DOHH2 (cell line): ENCODE results near the gene CYP2W1.

Experiments
- H3F3A ChIP-seq: fragments of 200-600 bp; sonication (generic), shearing (Covaris generic); 2 replicates; pipeline ENCODE4 v1.6.0; 2016; ENCODE audit warnings: antibody characterized with exemption, mild to moderate bottlenecking; ENCODE audit not compliant: control insufficient read depth, insufficient read depth
- H3K27ac ChIP-seq: fragments of 200-600 bp; sonication (generic); 2 replicates; pipeline ENCODE4 v1.5.1; 2014; ENCODE audit warnings: low read depth, mild to moderate bottlenecking, low read length, moderate library complexity
- H3K27me3 ChIP-seq: fragments of 200-600 bp; sonication (generic); 2 replicates; pipeline ENCODE4 v1.6.1; 2014; ENCODE audit warnings: mild to moderate bottlenecking, low read length, mixed read lengths; ENCODE audit not compliant: control insufficient read depth
- H3K36me3 ChIP-seq: fragments of 200-600 bp; sonication (generic); 2 replicates; pipeline ENCODE4 v1.6.1; 2014; ENCODE audit warnings: mild to moderate bottlenecking, low read length, moderate library complexity, mixed read lengths; ENCODE audit not compliant: control insufficient read depth
- H3K4me1 ChIP-seq: fragments of 200-600 bp; sonication (generic); 2 replicates; pipeline ENCODE4 v1.6.1; 2014; ENCODE audit warnings: mild to moderate bottlenecking, low read length, mixed read lengths; ENCODE audit not compliant: control insufficient read depth
- H3K4me2 ChIP-seq: fragments of 200-600 bp; sonication (generic); 2 replicates; pipeline ENCODE4 v1.6.0; 2014; ENCODE audit warnings: mild to moderate bottlenecking, low read length, moderate library complexity
- H3K4me3 ChIP-seq: fragments of 200-600 bp; sonication (generic); 2 replicates; pipeline ENCODE4 v1.5.1; 2014; ENCODE audit warnings: mild to moderate bottlenecking, low read length, mixed read lengths
- H3K79me2 ChIP-seq: fragments of 200-600 bp; sonication (generic); 2 replicates; pipeline ENCODE4 v1.6.1; 2014; ENCODE audit warnings: mild to moderate bottlenecking, low read length, mixed read lengths; ENCODE audit not compliant: control insufficient read depth
- H3K9me2 ChIP-seq: fragments of 200-600 bp; sonication (generic); replicated peaks from 2 replicates; pipeline ENCODE4 v1.6.1; 2014; ENCODE audit warnings: mild to moderate bottlenecking, low read length, mixed read lengths; ENCODE audit not compliant: control insufficient read depth
- H3K9me3 ChIP-seq: fragments of 200-600 bp; sonication (generic); 2 replicates; pipeline ENCODE4 v1.6.1; 2014; ENCODE audit warnings: antibody characterized with exemption, low read length, mixed read lengths; ENCODE audit not compliant: control insufficient read depth, insufficient read depth
- H4K20me1 ChIP-seq: fragments of 200-600 bp; sonication (generic); 2 replicates; pipeline ENCODE4 v1.6.0; 2014; ENCODE audit warnings: low read depth, mild to moderate bottlenecking, antibody characterized with exemption, low read length, moderate library complexity; ENCODE audit not compliant: control insufficient read depth, insufficient read depth
- EZH2phosphoT487 ChIP-seq: fragments of 200-600 bp; sonication (generic); IDR thresholded peaks from 2 replicates; pipeline ENCODE4 v1.6.1; 2017; ENCODE audit warnings: borderline replicate concordance, mild to moderate bottlenecking, antibody characterized with exemption, low read length, moderate library complexity, mixed read lengths
- TF ChIP-seq, protein P1 (sequence below): fragments of 200-600 bp; sonication (generic); IDR thresholded peaks from one replicate; pipeline ENCODE4 v1.5.1; 2014; ENCODE audit warnings: antibody characterized with exemption, mild to moderate bottlenecking, low read depth, low read length; ENCODE audit not compliant: poor library complexity, severe bottlenecking

CYP2W1 gene

DNA sequence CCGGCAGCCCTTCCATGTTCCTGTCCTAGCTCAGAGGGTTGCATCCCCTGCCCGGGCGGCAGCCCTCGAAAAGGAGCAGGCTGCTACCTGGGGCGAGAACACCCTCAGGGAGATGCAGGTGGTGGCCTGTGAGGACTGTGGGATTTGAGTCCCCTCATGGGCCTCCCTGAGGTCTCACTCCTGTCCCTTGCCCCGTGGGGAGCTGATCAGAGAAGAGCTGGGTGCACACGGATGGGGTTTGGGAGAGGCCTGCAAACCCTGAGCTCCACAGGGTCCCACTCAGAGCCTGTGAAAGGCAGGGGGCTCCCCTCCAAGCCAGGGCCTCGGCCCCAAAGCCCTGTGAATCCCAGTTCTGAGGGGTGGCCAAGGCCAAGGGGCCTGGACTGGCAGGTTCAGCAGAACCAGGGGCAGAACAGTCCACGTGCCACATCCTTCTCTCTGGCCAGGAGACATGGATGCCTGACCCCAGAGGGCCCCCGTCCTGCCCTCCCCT is 424 bp upstream of the CYP2W1 start:
- H3K4me2 ChIP-seq: no peak overlapping the region
- H3K4me1 ChIP-seq: peaks cover 68% of the 10 kb centered on the region
- H3K27ac ChIP-seq: no peak overlapping the region
- H3K4me3 ChIP-seq: no peak overlapping the region
- H3K9me3 ChIP-seq: no peaks in the 10 kb centered on the region
- peaks cover 13% of the 10 kb centered on the region for H3F3A ChIP-seq
- no peaks in the 10 kb centered on the region for H3K79me2 ChIP-seq
- TF ChIP-seq, protein P1, sequence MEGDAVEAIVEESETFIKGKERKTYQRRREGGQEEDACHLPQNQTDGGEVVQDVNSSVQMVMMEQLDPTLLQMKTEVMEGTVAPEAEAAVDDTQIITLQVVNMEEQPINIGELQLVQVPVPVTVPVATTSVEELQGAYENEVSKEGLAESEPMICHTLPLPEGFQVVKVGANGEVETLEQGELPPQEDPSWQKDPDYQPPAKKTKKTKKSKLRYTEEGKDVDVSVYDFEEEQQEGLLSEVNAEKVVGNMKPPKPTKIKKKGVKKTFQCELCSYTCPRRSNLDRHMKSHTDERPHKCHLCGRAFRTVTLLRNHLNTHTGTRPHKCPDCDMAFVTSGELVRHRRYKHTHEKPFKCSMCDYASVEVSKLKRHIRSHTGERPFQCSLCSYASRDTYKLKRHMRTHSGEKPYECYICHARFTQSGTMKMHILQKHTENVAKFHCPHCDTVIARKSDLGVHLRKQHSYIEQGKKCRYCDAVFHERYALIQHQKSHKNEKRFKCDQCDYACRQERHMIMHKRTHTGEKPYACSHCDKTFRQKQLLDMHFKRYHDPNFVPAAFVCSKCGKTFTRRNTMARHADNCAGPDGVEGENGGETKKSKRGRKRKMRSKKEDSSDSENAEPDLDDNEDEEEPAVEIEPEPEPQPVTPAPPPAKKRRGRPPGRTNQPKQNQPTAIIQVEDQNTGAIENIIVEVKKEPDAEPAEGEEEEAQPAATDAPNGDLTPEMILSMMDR: no peak
- TF ChIP-seq EZH2phosphoT487: no peak
- H3K9me2 ChIP-seq: no peaks in the 10 kb centered on the region
- H3K36me3 ChIP-seq: no peaks in the 10 kb centered on the region
- H3K27me3 ChIP-seq: peaks cover 10% of the 10 kb centered on the region
- no peaks in the 10 kb centered on the region for H4K20me1 ChIP-seq

DNA sequence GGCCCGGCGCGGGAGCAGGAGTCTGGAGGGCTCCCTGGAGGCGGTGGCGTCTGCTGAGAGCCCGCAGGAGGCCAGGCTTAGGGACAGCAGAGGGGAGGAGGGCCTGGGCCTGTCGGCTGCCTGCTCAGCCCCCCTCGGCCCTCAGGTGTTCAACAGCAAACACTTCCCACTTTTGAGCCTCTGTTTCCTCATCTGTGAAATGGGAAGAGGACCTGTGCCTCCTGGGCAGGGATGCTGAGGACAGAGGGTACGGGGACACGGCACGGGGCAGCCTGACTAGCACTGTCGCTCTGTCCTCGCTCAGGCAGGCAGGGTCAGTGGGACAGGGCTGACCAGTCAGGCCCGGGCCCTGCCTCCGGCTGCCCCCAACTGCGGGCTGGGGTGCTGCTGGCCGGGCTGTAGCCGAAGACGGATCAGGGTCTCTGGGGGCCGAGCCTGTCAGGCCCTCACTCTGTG is 663 bp downstream of the CYP2W1 start:
- H3F3A ChIP-seq: peaks cover 7% of the 10 kb centered on the region
- H3K27me3 ChIP-seq: peaks cover 10% of the 10 kb centered on the region
- no peak overlapping the region for H3K4me2 ChIP-seq

DNA sequence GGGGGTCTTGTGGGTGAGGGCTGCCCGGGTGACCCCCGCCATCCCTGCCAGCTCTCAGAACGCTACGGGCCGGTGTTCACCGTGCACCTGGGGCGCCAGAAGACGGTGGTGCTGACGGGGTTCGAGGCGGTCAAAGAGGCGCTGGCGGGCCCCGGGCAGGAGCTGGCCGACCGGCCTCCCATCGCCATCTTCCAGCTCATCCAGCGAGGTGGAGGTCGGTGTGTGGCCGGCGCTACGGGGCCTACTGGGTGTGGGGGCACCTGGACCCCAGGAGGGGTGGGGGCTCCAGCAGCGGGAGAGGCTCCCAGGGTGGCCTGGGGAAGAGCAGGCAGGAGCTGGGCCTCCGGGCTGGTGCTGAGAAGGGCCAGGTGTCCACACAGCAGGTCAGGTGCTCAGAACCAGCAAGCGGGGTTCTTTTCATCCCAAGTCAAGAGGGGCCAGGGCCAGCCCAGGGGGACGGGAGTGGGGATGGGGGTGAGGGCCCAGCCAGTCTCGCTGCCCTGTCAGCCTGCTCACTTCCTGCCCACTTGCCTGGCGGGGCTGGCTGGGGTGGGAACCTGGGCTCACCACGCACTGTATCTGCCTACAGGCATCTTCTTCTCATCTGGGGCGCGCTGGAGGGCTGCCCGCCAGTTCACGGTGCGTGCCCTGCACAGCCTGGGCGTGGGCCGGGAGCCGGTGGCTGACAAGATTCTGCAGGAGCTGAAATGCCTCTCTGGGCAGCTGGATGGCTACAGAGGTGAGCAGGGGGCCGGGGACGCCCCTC is 1.6 kb downstream of the CYP2W1 start:
- H3K4me2 ChIP-seq: no peak overlapping the region
- no peak overlapping the region for H3K4me3 ChIP-seq

More for the DNA sequence above, 663 bp downstream of the CYP2W1 start:
- Histone ChIP-seq H3K79me2 (no peaks in the 10 kb centered on the region), H3K4me3 (no peak overlapping the region), H3K9me2 (no peaks in the 10 kb centered on the region), H3K9me3 (no peaks in the 10 kb centered on the region), H3K36me3 (no peaks in the 10 kb centered on the region), H4K20me1 (no peaks in the 10 kb centered on the region), H3K4me1 (peaks cover 57% of the 10 kb centered on the region), H3K27ac (no peak overlapping the region)
- no peak for TF ChIP-seq EZH2phosphoT487
- TF ChIP-seq, protein P1: no peak

More for the DNA sequence above, 1.6 kb downstream of the CYP2W1 start:
- TF ChIP-seq, protein P1: no peak
- no peak for TF ChIP-seq EZH2phosphoT487
- H3K79me2 ChIP-seq: no peaks in the 10 kb centered on the region
- no peak overlapping the region for H3K27ac ChIP-seq
- peaks cover 3% of the 10 kb centered on the region; the same call in 1 of the 2 replicates for H3F3A ChIP-seq
- H4K20me1 ChIP-seq: no peaks in the 10 kb centered on the region
- no peaks in the 10 kb centered on the region for H3K9me2 ChIP-seq
- peaks cover 10% of the 10 kb centered on the region for H3K27me3 ChIP-seq
- H3K4me1 ChIP-seq: peaks cover 48% of the 10 kb centered on the region
- H3K36me3 ChIP-seq: no peaks in the 10 kb centered on the region
- H3K9me3 ChIP-seq: no peaks in the 10 kb centered on the region
